ENCODE results near the gene RNF157.

- TF ChIP-seq CTCF (IDR thresholded peaks at IDR 0.05) (no peak), POLR2AphosphoS5 (IDR thresholded peaks at IDR 0.05) (no peak)
Observed at GRCh38 chr17:76232342-76232741, 8.0 kb downstream of the RNF157 start.
